Measurements from ENCODE around the gene MORC2. TPM values are rescaled to one million over a fixed set of nuclear protein-coding genes. Genes with fewer than 3 reads are reported as not detected.

The MORC2 gene
- total and polyA plus RNA-seq, 2 experiments from 2014 or later = 19.4 to 30.3 TPM

- no peak overlapping the region for H3K27ac ChIP-seq
- no peak for TF ChIP-seq CTCF (IDR thresholded peaks at IDR 0.05; ENCODE audit: low read depth, low read length)
- H3K4me1 ChIP-seq (ENCODE audit: low read depth) = no peaks in the 10 kb centered on the region
- H3K27me3 ChIP-seq = no peaks in the 10 kb centered on the region
- no peaks in the 10 kb centered on the region for H3K9me3 ChIP-seq (ENCODE audit: low read depth)
- H3K36me3 ChIP-seq = no peaks in the 10 kb centered on the region
- H3K4me3 ChIP-seq = no peak overlapping the region
- no peak for DNase-seq (ENCODE audit: low read depth in 1 of 2, low spot score in 1 of 2)
Observed at GRCh38 chr22:30984317-30984716, 15.7 kb upstream of the MORC2 start.

GRCh38 chr22:30982512-30982911 is 13.9 kb upstream of the MORC2 start:
- Histone ChIP-seq H3K27ac (no peak overlapping the region), H3K4me3 (no peak overlapping the region), H3K9me3 (ENCODE audit: low read depth) (no peaks in the 10 kb centered on the region), H3K4me1 (ENCODE audit: low read depth) (no peaks in the 10 kb centered on the region), H3K27me3 (no peaks in the 10 kb centered on the region), H3K36me3 (no peaks in the 10 kb centered on the region)
- no peak for DNase-seq (ENCODE audit: low read depth in 1 of 2, low spot score in 1 of 2)
- TF ChIP-seq CTCF (IDR thresholded peaks at IDR 0.05; ENCODE audit: low read depth, low read length) = no peak

GRCh38 chr22:30979932-30980331 is 11.4 kb upstream of the MORC2 start:
- no peak for DNase-seq (ENCODE audit: low read depth in 1 of 2, low spot score in 1 of 2)
- no peaks in the 10 kb centered on the region for H3K9me3 ChIP-seq (ENCODE audit: low read depth)
- H3K36me3 ChIP-seq = no peaks in the 10 kb centered on the region
- TF ChIP-seq CTCF (IDR thresholded peaks at IDR 0.05; ENCODE audit: low read depth, low read length) = no peak
- peaks cover 5% of the 10 kb centered on the region for H3K4me1 ChIP-seq (ENCODE audit: low read depth)
- H3K27ac ChIP-seq = no peak overlapping the region
- H3K27me3 ChIP-seq = no peaks in the 10 kb centered on the region
- no peak overlapping the region for H3K4me3 ChIP-seq

- no peak for DNase-seq (ENCODE audit: low read depth in 1 of 2, low spot score in 1 of 2)
Observed at GRCh38 chr22:30978304-30978962, 9.9 kb upstream of the MORC2 start.

GRCh38 chr22:30970356-30970746 is 1.8 kb upstream of the MORC2 start:
- Histone ChIP-seq H3K27me3 (no peaks in the 10 kb centered on the region), H3K4me1 (ENCODE audit: low read depth) (peaks cover 21% of the 10 kb centered on the region), H3K4me3 (peak overlapping the region; percentile 81), H3K36me3 (peaks cover 17% of the 10 kb centered on the region), H3K27ac (no peak overlapping the region), H3K9me3 (ENCODE audit: low read depth) (no peaks in the 10 kb centered on the region)
- no peak for TF ChIP-seq CTCF (IDR thresholded peaks at IDR 0.05; ENCODE audit: low read depth, low read length)
- no peak for DNase-seq (ENCODE audit: low read depth in 1 of 2, low spot score in 1 of 2)

More at GRCh38 chr22:30978304-30978962, 9.9 kb upstream of the MORC2 start:
- H3K4me1 ChIP-seq (ENCODE audit: low read depth) = peaks cover 5% of the 10 kb centered on the region
- no peaks in the 10 kb centered on the region for H3K9me3 ChIP-seq (ENCODE audit: low read depth)
- peaks cover 6% of the 10 kb centered on the region for H3K36me3 ChIP-seq
- no peak overlapping the region for H3K27ac ChIP-seq
- no peaks in the 10 kb centered on the region for H3K27me3 ChIP-seq
- no peak overlapping the region for H3K4me3 ChIP-seq
- TF ChIP-seq CTCF (IDR thresholded peaks at IDR 0.05; ENCODE audit: low read depth, low read length) = no peak

All from cardiac muscle cell (in vitro differentiated cells and primary cell).